Keratinocyte (primary cell): ENCODE data around the gene CNTRL. TPM values are rescaled to one million over a fixed set of nuclear protein-coding genes. Genes with fewer than 3 reads are reported as not detected.

Experiments
- DNase-seq: peaks from one replicate; pipeline ENCODE4 v3.0.0-alpha.2; 2011; ENCODE audit warnings: low read depth, missing footprints, low spot score
- FAIRE-seq: peaks from 2 replicates; lab custom pipeline; 2011; peaks lifted over from hg19 to GRCh38; lab: Jason Lieb, UNC
- H2AFZ ChIP-seq: 2 replicates; pipeline ENCODE4 v1.6.0; 2012; ENCODE audit warnings: low read length, control low read depth, inconsistent platforms; ENCODE audit not compliant: control insufficient read depth
- H3K27ac ChIP-seq: 2 replicates; pipeline ENCODE4 v1.5.1; 2011; ENCODE audit warnings: low read length; ENCODE audit not compliant: control insufficient read depth, insufficient read depth
- H3K27me3 ChIP-seq: 3 replicates; pipeline ENCODE4 v1.6.0; 2011; ENCODE audit warnings: low read length; ENCODE audit not compliant: control insufficient read depth, insufficient read depth; ENCODE audit errors: extremely low read depth
- H3K36me3 ChIP-seq, 2 experiments: 2 replicates in 1 of 2; 3 replicates in 1 of 2; pipeline ENCODE4 v1.5.1; 2011; ENCODE audit warnings: low read length in 2 of 2, mild to moderate bottlenecking in 1 of 2; ENCODE audit not compliant: control insufficient read depth in 2 of 2, insufficient read depth in 2 of 2; ENCODE audit errors: extremely low read depth in 1 of 2
- H3K4me1 ChIP-seq: 3 replicates; pipeline ENCODE4 v1.5.1; 2011; ENCODE audit warnings: low read length; ENCODE audit not compliant: control insufficient read depth, insufficient read depth; ENCODE audit errors: extremely low read depth
- H3K4me2 ChIP-seq: 3 replicates; pipeline ENCODE4 v1.6.0; 2011; ENCODE audit warnings: low read depth, low read length; ENCODE audit not compliant: control insufficient read depth, insufficient read depth; ENCODE audit errors: extremely low read depth
- H3K4me3 ChIP-seq, 3 experiments: fragments of 200-600 bp in 1 of 3; sonication (generic) in 1 of 3; 2 replicates in 2 of 3; 3 replicates in 1 of 3; pipeline ENCODE4 v1.5.1; 2011 to 2016; ENCODE audit warnings: low read length in 3 of 3, mild to moderate bottlenecking in 3 of 3, control low read depth in 2 of 3, inconsistent platforms in 1 of 3, low read depth in 1 of 3, mixed read lengths in 1 of 3, mixed run types in 1 of 3, moderate library complexity in 1 of 3; ENCODE audit not compliant: control insufficient read depth in 2 of 3, insufficient read depth in 2 of 3; ENCODE audit errors: extremely low read depth in 1 of 3
- H3K79me2 ChIP-seq: 2 replicates; pipeline ENCODE4 v1.6.0; 2012; ENCODE audit warnings: low read length; ENCODE audit not compliant: control insufficient read depth, insufficient read depth
- H3K9ac ChIP-seq: 3 replicates; pipeline ENCODE4 v1.6.0; 2011; ENCODE audit warnings: low read length; ENCODE audit not compliant: control insufficient read depth, insufficient read depth; ENCODE audit errors: extremely low read depth
- H3K9me1 ChIP-seq: 3 replicates; pipeline ENCODE4 v1.6.0; 2011; ENCODE audit warnings: low read length; ENCODE audit not compliant: control insufficient read depth, insufficient read depth; ENCODE audit errors: extremely low read depth
- H3K9me3 ChIP-seq: 2 replicates; pipeline ENCODE4 v1.5.1; 2012; ENCODE audit warnings: low read depth, low read length; ENCODE audit not compliant: control insufficient read depth
- H4K20me1 ChIP-seq: 3 replicates; pipeline ENCODE4 v1.6.0; 2011; ENCODE audit warnings: low read length; ENCODE audit not compliant: control insufficient read depth, insufficient read depth; ENCODE audit errors: extremely low read depth
- EZH2 ChIP-seq: IDR thresholded peaks from one replicate; pipeline ENCODE4 v1.6.1; 2012; ENCODE audit warnings: inconsistent platforms, mild to moderate bottlenecking, low read length, moderate library complexity
- dilution Hi-C: fragments of 300-500 bp; cut with MboI; formaldehyde crosslinking; loops from one replicate; pipeline ENCODE4 v1.7.0; 2020; ENCODE audit warnings: low sequenced_read_pairs; ENCODE audit not compliant: extremely low pct_ligation_motif_present
- polyA plus RNA-seq, 5 experiments: library from polyadenylated mRNA; depleted of rRNA in 3 of 5; stranded (reverse) in 3 of 5; stranded (forward) in 1 of 5; unstranded in 1 of 5; fragments of >200 nt; gene quantifications; 1 replicate in 1 of 5; 2 replicates in 3 of 5; 3 replicates in 1 of 5; pipeline versions ENCODE4 v1.2.1 to v1.2.3, GENCODE V29; 2011 to 2012; ENCODE audit warnings: missing spikeins in 2 of 5, low read depth in 1 of 5, low replicate concordance in 1 of 5
- TF ChIP-seq, protein P1 (sequence below), 3 experiments: IDR thresholded peaks in 1 of 3; conservative IDR thresholded peaks in 1 of 3; optimal IDR thresholded peaks in 1 of 3; 2 replicates in 2 of 3; 3 replicates in 1 of 3; pipeline versions ENCODE3 to v1.5.1; 2011; ENCODE audit warnings: low read length in 3 of 3, mild to moderate bottlenecking in 3 of 3, moderate library complexity in 2 of 3, control low read depth in 1 of 3, inconsistent platforms in 1 of 3; ENCODE audit not compliant: insufficient read depth in 2 of 3; ENCODE audit errors: extremely low read depth in 1 of 3

CNTRL gene
- polyA plus RNA-seq, 1 donor (not counting 4 experiments of a cell fraction or from before 2014, with no cell fraction given), result 5.3 TPM

DNA sequence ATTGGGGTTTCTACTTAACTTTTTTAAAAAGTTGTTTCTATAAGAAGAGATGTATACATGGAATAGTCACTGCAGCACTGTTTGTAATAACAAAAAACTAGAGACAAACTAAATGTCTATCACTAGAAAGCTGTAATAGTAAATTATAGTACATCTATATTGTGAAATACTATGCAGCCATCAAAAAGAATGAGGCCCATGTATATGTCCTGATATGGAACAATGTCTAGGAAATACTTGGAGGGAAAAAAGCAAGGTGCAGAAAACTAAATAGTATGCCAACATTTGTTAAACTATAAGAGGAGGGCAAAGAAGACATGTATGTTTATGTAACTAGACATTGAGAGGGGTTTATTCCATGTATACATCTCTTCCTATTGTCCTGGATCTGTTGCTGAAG, 129.9 kb downstream of the CNTRL start:
- DNase-seq (no peak), FAIRE-seq (no peak)
- Histone ChIP-seq H3K9me3 (no peaks in the 10 kb centered on the region), H3K4me2 (no peak overlapping the region), H3K9ac (no peak overlapping the region), H3K79me2 (peaks cover 26% of the 10 kb centered on the region), H4K20me1 (peaks cover 9% of the 10 kb centered on the region), H3K27ac (no peak overlapping the region), H2AFZ (no peak overlapping the region), H3K36me3 (no peaks in the 10 kb centered on the region), H3K4me1 (peaks cover 6% of the 10 kb centered on the region), H3K9me1 (no peaks in the 10 kb centered on the region), H3K27me3 (no peaks in the 10 kb centered on the region), H3K4me3 (no peak overlapping the region)
- no peak for TF ChIP-seq EZH2
- TF ChIP-seq, protein P1, sequence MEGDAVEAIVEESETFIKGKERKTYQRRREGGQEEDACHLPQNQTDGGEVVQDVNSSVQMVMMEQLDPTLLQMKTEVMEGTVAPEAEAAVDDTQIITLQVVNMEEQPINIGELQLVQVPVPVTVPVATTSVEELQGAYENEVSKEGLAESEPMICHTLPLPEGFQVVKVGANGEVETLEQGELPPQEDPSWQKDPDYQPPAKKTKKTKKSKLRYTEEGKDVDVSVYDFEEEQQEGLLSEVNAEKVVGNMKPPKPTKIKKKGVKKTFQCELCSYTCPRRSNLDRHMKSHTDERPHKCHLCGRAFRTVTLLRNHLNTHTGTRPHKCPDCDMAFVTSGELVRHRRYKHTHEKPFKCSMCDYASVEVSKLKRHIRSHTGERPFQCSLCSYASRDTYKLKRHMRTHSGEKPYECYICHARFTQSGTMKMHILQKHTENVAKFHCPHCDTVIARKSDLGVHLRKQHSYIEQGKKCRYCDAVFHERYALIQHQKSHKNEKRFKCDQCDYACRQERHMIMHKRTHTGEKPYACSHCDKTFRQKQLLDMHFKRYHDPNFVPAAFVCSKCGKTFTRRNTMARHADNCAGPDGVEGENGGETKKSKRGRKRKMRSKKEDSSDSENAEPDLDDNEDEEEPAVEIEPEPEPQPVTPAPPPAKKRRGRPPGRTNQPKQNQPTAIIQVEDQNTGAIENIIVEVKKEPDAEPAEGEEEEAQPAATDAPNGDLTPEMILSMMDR (optimal IDR thresholded peaks at IDR 0.05 in 1 of 3, IDR thresholded peaks at IDR 0.05 in 1 of 3, conservative IDR thresholded peaks at IDR 0.05 in 1 of 3; ENCODE audit: extremely low read depth in 1 of 3, insufficient read depth in 2 of 3, low read length in 3 of 3), result no peak
- dilution Hi-C loops, result no loop called here

DNA sequence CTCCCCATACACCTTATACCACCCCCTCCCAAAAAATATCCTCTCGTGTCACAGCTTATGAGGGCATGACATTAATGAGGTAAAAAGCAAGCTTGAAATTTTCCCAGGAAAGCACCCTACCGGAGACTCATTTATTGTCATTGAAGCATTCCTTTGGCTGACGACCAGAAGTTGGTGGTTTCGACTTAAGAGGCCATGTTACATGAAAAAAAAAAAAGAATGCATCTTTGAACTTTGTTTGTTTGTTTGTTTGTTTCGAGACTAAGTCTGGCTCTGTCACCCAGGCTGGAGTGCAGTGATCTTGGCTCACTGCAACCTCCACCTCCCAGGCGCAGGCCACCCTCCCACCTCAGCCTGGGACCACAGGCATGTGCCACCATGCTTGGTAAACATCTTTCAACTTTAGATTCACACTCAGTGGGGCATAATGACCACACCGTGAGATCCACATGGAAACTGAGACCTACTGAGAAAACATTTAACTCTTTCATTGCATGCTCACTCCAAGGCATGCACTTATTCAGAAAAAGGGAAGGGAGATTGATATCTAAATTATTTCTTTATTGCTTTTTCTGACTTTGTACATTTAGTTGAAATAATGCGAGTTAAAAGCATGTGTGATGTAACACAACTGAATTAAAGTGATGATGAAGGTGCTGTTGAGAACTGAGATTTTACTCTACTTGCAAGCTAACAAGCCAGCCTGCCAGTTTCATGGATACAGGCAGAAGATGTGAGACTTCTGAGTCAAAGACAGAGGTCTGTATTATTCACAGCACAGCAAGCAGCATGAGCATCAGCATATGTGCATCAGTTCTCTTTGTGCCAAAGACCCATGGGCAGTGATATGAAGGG, 132.0 kb downstream of the CNTRL start:
- no peaks in the 10 kb centered on the region for H3K36me3 ChIP-seq
- dilution Hi-C loops, result no loop called here
- no peak overlapping the region for H3K9ac ChIP-seq
- H3K27ac ChIP-seq, result no peak overlapping the region
- no peak for DNase-seq
- peaks cover 6% of the 10 kb centered on the region for H3K79me2 ChIP-seq
- H3K9me1 ChIP-seq, result no peaks in the 10 kb centered on the region
- H3K4me3 ChIP-seq, result no peak overlapping the region
- no peaks in the 10 kb centered on the region for H3K9me3 ChIP-seq
- TF ChIP-seq EZH2, result no peak
- TF ChIP-seq, protein P1 (optimal IDR thresholded peaks at IDR 0.05 in 1 of 3, IDR thresholded peaks at IDR 0.05 in 1 of 3, conservative IDR thresholded peaks at IDR 0.05 in 1 of 3; ENCODE audit: extremely low read depth in 1 of 3, insufficient read depth in 2 of 3, low read length in 3 of 3), result no peak
- H2AFZ ChIP-seq, result no peak overlapping the region
- H4K20me1 ChIP-seq, result no peaks in the 10 kb centered on the region
- H3K27me3 ChIP-seq, result no peaks in the 10 kb centered on the region
- H3K4me2 ChIP-seq, result no peak overlapping the region
- H3K4me1 ChIP-seq, result peaks cover 6% of the 10 kb centered on the region
- FAIRE-seq, result no peak
